ENCODE measurements around the gene NDUFS6.

Gene NDUFS6

GRCh38 chr5:1768283-1769000 lies 32.8 kb upstream of the NDUFS6 start:
- no peaks in the 10 kb centered on the region for H3K36me3 ChIP-seq
- DNase-seq: no peak
- no peak overlapping the region for H3K27ac ChIP-seq
- H3K27me3 ChIP-seq (ENCODE audit: insufficient read depth, low read depth, severe bottlenecking): peaks cover 94% of the 10 kb centered on the region
- no peak overlapping the region for H3K4me3 ChIP-seq (ENCODE audit: low read depth, low read length)
- TF ChIP-seq CTCF (IDR thresholded peaks at IDR 0.05; ENCODE audit: low read depth, low read length): no peak
- H3K9me3 ChIP-seq (ENCODE audit: severe bottlenecking): peaks cover 8% of the 10 kb centered on the region

GRCh38 chr5:1769017-1769640 lies 32.1 kb upstream of the NDUFS6 start:
- Histone ChIP-seq H3K27me3 (ENCODE audit: insufficient read depth, low read depth, severe bottlenecking) (peaks cover 94% of the 10 kb centered on the region), H3K4me3 (ENCODE audit: low read depth, low read length) (no peak overlapping the region), H3K9me3 (ENCODE audit: severe bottlenecking) (peaks cover 8% of the 10 kb centered on the region), H3K36me3 (no peaks in the 10 kb centered on the region), H3K27ac (no peak overlapping the region)
- DNase-seq: no peak
- TF ChIP-seq CTCF (IDR thresholded peaks at IDR 0.05; ENCODE audit: low read depth, low read length): no peak

GRCh38 chr5:1769752-1770442 lies 31.3 kb upstream of the NDUFS6 start:
- Histone ChIP-seq H3K4me3 (ENCODE audit: low read depth, low read length) (no peak overlapping the region), H3K27me3 (ENCODE audit: insufficient read depth, low read depth, severe bottlenecking) (peaks cover 94% of the 10 kb centered on the region), H3K9me3 (ENCODE audit: severe bottlenecking) (peaks cover 12% of the 10 kb centered on the region), H3K36me3 (no peaks in the 10 kb centered on the region), H3K27ac (no peak overlapping the region)
- no peak for DNase-seq
- no peak for TF ChIP-seq CTCF (IDR thresholded peaks at IDR 0.05; ENCODE audit: low read depth, low read length)

GRCh38 chr5:1770443-1770802 lies 30.8 kb upstream of the NDUFS6 start:
- no peak for DNase-seq
- Histone ChIP-seq H3K27ac (no peak overlapping the region), H3K36me3 (no peaks in the 10 kb centered on the region), H3K9me3 (ENCODE audit: severe bottlenecking) (peaks cover 12% of the 10 kb centered on the region), H3K4me3 (ENCODE audit: low read depth, low read length) (no peak overlapping the region), H3K27me3 (ENCODE audit: insufficient read depth, low read depth, severe bottlenecking) (peaks cover 94% of the 10 kb centered on the region)
- TF ChIP-seq CTCF (IDR thresholded peaks at IDR 0.05; ENCODE audit: low read depth, low read length): no peak

GRCh38 chr5:1771149-1772065 lies 29.8 kb upstream of the NDUFS6 start:
- peaks cover 94% of the 10 kb centered on the region for H3K27me3 ChIP-seq (ENCODE audit: insufficient read depth, low read depth, severe bottlenecking)
- no peak for DNase-seq
- no peak overlapping the region for H3K27ac ChIP-seq

More at GRCh38 chr5:1771149-1772065, 29.8 kb upstream of the NDUFS6 start:
- H3K36me3 ChIP-seq: no peaks in the 10 kb centered on the region
- TF ChIP-seq CTCF (IDR thresholded peaks at IDR 0.05; ENCODE audit: low read depth, low read length): no peak
- H3K9me3 ChIP-seq (ENCODE audit: severe bottlenecking): peaks cover 14% of the 10 kb centered on the region
- H3K4me3 ChIP-seq (ENCODE audit: low read depth, low read length): no peak overlapping the region

Measured in WERI-Rb-1 (cell line).